IPS-15b (cell line): Measurements from ENCODE around the gene SDK1.

Experiments
- H3K27me3 ChIP-seq: one replicate; pipeline ENCODE4 v1.6.1; 2013; ENCODE audit warnings: low read length; ENCODE audit not compliant: control insufficient read depth, insufficient read depth
- H3K36me3 ChIP-seq: one replicate; pipeline ENCODE4 v1.6.1; 2013; ENCODE audit warnings: low read length; ENCODE audit not compliant: control insufficient read depth, insufficient read depth
- H3K4me1 ChIP-seq: one replicate; pipeline ENCODE4 v1.6.1; 2013; ENCODE audit warnings: mild to moderate bottlenecking, low read length; ENCODE audit not compliant: control insufficient read depth, insufficient read depth
- H3K4me3 ChIP-seq: one replicate; pipeline ENCODE4 v1.5.1; 2013; ENCODE audit warnings: low read depth, low read length
- H3K9ac ChIP-seq: one replicate; pipeline ENCODE4 v1.6.1; 2013; ENCODE audit warnings: low read depth, mild to moderate bottlenecking, low read length
- H3K9me3 ChIP-seq: one replicate; pipeline ENCODE4 v1.6.1; 2013; ENCODE audit warnings: mild to moderate bottlenecking, low read length; ENCODE audit not compliant: control insufficient read depth, insufficient read depth

SDK1 gene

GRCh38 chr7:3984456-3984855 is 683.4 kb downstream of the SDK1 start:
- no peaks in the 10 kb centered on the region for H3K9me3 ChIP-seq
- no peak overlapping the region for H3K4me3 ChIP-seq
- no peaks in the 10 kb centered on the region for H3K27me3 ChIP-seq
- H3K4me1 ChIP-seq: peaks cover 7% of the 10 kb centered on the region
- no peaks in the 10 kb centered on the region for H3K36me3 ChIP-seq
- H3K9ac ChIP-seq: no peak overlapping the region

GRCh38 chr7:3986927-3987326 is 685.9 kb downstream of the SDK1 start:
- no peaks in the 10 kb centered on the region for H3K27me3 ChIP-seq
- H3K4me3 ChIP-seq: no peak overlapping the region
- no peaks in the 10 kb centered on the region for H3K4me1 ChIP-seq
- peaks cover 2% of the 10 kb centered on the region for H3K36me3 ChIP-seq
- no peaks in the 10 kb centered on the region for H3K9me3 ChIP-seq
- no peak overlapping the region for H3K9ac ChIP-seq

GRCh38 chr7:3987426-3987927 is 686.4 kb downstream of the SDK1 start:
- no peak overlapping the region for H3K4me3 ChIP-seq
- no peaks in the 10 kb centered on the region for H3K27me3 ChIP-seq

GRCh38 chr7:3989723-3990122 is 688.7 kb downstream of the SDK1 start:
- no peaks in the 10 kb centered on the region for H3K9me3 ChIP-seq

More at GRCh38 chr7:3987426-3987927, 686.4 kb downstream of the SDK1 start:
- no peaks in the 10 kb centered on the region for H3K4me1 ChIP-seq
- H3K36me3 ChIP-seq: peaks cover 2% of the 10 kb centered on the region
- H3K9me3 ChIP-seq: no peaks in the 10 kb centered on the region
- no peak overlapping the region for H3K9ac ChIP-seq

GRCh38 chr7:3991731-3992231 is 690.7 kb downstream of the SDK1 start:
- Histone ChIP-seq H3K9ac (no peak overlapping the region), H3K27me3 (no peaks in the 10 kb centered on the region), H3K9me3 (no peaks in the 10 kb centered on the region), H3K36me3 (peaks cover 2% of the 10 kb centered on the region), H3K4me3 (no peak overlapping the region), H3K4me1 (no peaks in the 10 kb centered on the region)

More at GRCh38 chr7:3989723-3990122, 688.7 kb downstream of the SDK1 start:
- Histone ChIP-seq H3K36me3 (peaks cover 2% of the 10 kb centered on the region), H3K27me3 (no peaks in the 10 kb centered on the region), H3K9ac (no peak overlapping the region), H3K4me3 (no peak overlapping the region), H3K4me1 (no peaks in the 10 kb centered on the region)

- H3K36me3 ChIP-seq: peaks cover 2% of the 10 kb centered on the region
- no peaks in the 10 kb centered on the region for H3K27me3 ChIP-seq
- H3K9me3 ChIP-seq: no peaks in the 10 kb centered on the region
- no peaks in the 10 kb centered on the region for H3K4me1 ChIP-seq
- no peak overlapping the region for H3K4me3 ChIP-seq
- no peak overlapping the region for H3K9ac ChIP-seq
Measured at GRCh38 chr7:3992841-3993240, 691.8 kb downstream of the SDK1 start.

- H3K27me3 ChIP-seq: no peaks in the 10 kb centered on the region
- H3K36me3 ChIP-seq: peaks cover 2% of the 10 kb centered on the region
- H3K9ac ChIP-seq: no peak overlapping the region
- H3K4me1 ChIP-seq: no peaks in the 10 kb centered on the region
- no peaks in the 10 kb centered on the region for H3K9me3 ChIP-seq
- H3K4me3 ChIP-seq: no peak overlapping the region
Measured at GRCh38 chr7:3994764-3995163, 693.7 kb downstream of the SDK1 start.

GRCh38 chr7:3995187-3995586 is 694.1 kb downstream of the SDK1 start:
- H3K27me3 ChIP-seq: no peaks in the 10 kb centered on the region

GRCh38 chr7:3998060-3998459 is 697.0 kb downstream of the SDK1 start:
- Histone ChIP-seq H3K27me3 (no peaks in the 10 kb centered on the region), H3K9ac (no peak overlapping the region), H3K36me3 (no peaks in the 10 kb centered on the region), H3K4me1 (no peaks in the 10 kb centered on the region), H3K9me3 (no peaks in the 10 kb centered on the region), H3K4me3 (no peak overlapping the region)

More at GRCh38 chr7:3995187-3995586, 694.1 kb downstream of the SDK1 start:
- no peaks in the 10 kb centered on the region for H3K36me3 ChIP-seq
- H3K4me1 ChIP-seq: no peaks in the 10 kb centered on the region
- H3K4me3 ChIP-seq: no peak overlapping the region
- no peaks in the 10 kb centered on the region for H3K9me3 ChIP-seq
- no peak overlapping the region for H3K9ac ChIP-seq

- no peak overlapping the region for H3K9ac ChIP-seq
- no peaks in the 10 kb centered on the region for H3K36me3 ChIP-seq
- no peaks in the 10 kb centered on the region for H3K4me1 ChIP-seq
- no peaks in the 10 kb centered on the region for H3K9me3 ChIP-seq
- no peaks in the 10 kb centered on the region for H3K27me3 ChIP-seq
- no peak overlapping the region for H3K4me3 ChIP-seq
Measured at GRCh38 chr7:4000139-4000538, 699.1 kb downstream of the SDK1 start.

- Histone ChIP-seq H3K4me3 (no peak overlapping the region), H3K9ac (no peak overlapping the region), H3K27me3 (no peaks in the 10 kb centered on the region), H3K36me3 (no peaks in the 10 kb centered on the region), H3K4me1 (no peaks in the 10 kb centered on the region), H3K9me3 (no peaks in the 10 kb centered on the region)
Measured at GRCh38 chr7:4000934-4001333, 699.9 kb downstream of the SDK1 start.

- H3K27me3 ChIP-seq: no peaks in the 10 kb centered on the region
- H3K4me1 ChIP-seq: no peaks in the 10 kb centered on the region
- H3K36me3 ChIP-seq: no peaks in the 10 kb centered on the region
- H3K4me3 ChIP-seq: no peak overlapping the region
- no peak overlapping the region for H3K9ac ChIP-seq
- no peaks in the 10 kb centered on the region for H3K9me3 ChIP-seq
Measured at GRCh38 chr7:4001742-4002141, 700.7 kb downstream of the SDK1 start.
